HG03064 (cell line): ENCODE results near the gene SIGLEC11.
"Not testable (repeated sequence)": the region's sequence is repeated elsewhere in the genome, so short reads cannot be mapped to it uniquely, and the experiment has no call there.

Experiments
- ATAC-seq: cut with Tn5 transposase; IDR thresholded peaks from one replicate; pipeline ENCODE4 v1.9.1; 2021; ENCODE audit warnings: low read depth; ENCODE audit not compliant: unreplicated experiment

SIGLEC11 gene

GRCh38 chr19:49927526-49928264 is 33.3 kb downstream of the SIGLEC11 start:
- no peak for ATAC-seq

DNA sequence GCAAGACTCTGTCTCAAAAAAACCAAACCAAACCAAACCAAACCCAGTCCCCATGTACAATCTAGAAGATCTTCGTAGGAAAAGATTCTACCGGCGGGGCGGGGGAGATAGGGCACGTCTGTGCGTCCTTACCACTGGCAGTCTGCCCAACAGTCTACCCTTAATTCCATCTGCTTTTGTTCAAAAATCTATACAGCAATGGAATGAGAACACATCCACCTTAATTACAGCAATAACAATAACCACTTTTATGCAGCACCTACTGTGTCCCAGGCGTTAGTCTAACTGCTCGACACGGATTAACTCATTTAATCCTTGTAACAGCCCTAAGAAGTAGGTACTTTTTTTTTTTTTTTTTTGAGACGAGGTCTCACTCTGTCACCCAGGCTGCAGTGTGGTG is 34.5 kb downstream of the SIGLEC11 start:
- ATAC-seq, result no peak

DNA sequence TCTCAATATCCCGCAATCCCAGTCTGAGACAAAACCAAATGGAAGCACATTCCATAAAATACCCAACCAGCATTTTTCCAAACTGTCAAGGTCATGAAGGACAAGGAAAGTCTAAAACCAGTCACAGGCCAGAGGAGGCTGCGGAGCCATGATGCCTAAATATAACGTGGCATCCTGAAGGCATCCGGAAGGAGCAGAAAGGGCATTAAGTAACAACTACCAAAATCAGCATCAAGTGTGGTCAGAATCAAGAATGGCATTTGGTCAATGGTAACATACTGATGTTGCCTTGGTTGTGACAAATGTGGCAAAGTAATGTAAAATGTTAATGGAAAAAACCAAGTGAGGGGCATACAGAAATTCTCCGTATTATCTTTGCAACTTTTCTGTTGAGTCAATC is 35.5 kb downstream of the SIGLEC11 start:
- ATAC-seq, result no peak

GRCh38 chr19:49924881-49925210 is 36.1 kb downstream of the SIGLEC11 start:
- ATAC-seq, result not testable (repeated sequence)

- no peak for ATAC-seq
Measured at GRCh38 chr19:49924004-49924880, 36.7 kb downstream of the SIGLEC11 start.

DNA sequence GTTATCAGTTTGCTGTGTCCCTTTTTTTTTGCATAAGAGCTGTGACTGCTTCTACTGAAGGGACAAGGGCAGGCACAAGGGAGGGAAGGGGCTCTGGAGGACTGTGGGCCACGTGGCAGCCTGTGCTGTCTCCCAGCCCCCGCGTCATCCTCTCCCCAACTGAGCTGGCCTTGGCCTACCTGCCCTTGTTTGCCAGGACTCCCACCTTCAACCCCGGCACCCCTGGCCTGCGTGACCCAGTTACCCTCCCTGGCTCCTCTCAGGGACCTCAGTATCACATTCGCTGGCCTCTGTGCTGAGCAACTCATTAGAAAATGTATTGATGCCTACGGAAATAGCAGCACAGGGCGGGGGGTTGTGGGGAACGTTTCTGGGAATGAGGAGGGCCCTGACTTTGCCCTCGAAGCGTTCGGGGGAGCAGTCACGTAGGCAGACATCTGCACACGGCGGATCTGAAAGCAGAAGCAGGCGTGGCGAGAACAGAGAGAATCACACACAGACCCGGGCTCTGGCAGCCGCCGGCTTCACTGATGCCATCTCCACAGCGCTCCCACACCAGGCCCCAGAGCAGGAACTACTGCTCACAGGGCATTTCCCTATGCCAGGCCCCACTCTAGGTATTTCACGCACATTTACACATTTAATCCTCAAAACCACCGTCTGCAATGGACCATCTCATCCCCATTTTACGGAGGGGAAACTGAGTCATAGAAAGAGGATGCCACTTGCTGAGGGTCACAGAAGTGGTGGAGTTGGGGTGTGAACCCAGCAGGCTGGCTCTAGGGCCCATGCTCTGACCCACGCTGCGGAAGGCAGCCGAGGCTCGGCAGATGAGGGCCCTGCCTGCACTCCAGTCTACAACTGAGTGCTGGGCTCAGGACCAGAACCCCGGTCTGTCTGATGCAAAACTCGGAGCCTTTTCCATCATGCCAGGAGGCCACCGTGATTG is 37.6 kb downstream of the SIGLEC11 start:
- no peak for ATAC-seq

- no peak for ATAC-seq
Measured at GRCh38 chr19:49921871-49922795, 38.8 kb downstream of the SIGLEC11 start.

GRCh38 chr19:49920624-49921363 is 40.2 kb downstream of the SIGLEC11 start:
- ATAC-seq, result no peak

GRCh38 chr19:49918089-49918488 is 42.9 kb downstream of the SIGLEC11 start:
- no peak for ATAC-seq

DNA sequence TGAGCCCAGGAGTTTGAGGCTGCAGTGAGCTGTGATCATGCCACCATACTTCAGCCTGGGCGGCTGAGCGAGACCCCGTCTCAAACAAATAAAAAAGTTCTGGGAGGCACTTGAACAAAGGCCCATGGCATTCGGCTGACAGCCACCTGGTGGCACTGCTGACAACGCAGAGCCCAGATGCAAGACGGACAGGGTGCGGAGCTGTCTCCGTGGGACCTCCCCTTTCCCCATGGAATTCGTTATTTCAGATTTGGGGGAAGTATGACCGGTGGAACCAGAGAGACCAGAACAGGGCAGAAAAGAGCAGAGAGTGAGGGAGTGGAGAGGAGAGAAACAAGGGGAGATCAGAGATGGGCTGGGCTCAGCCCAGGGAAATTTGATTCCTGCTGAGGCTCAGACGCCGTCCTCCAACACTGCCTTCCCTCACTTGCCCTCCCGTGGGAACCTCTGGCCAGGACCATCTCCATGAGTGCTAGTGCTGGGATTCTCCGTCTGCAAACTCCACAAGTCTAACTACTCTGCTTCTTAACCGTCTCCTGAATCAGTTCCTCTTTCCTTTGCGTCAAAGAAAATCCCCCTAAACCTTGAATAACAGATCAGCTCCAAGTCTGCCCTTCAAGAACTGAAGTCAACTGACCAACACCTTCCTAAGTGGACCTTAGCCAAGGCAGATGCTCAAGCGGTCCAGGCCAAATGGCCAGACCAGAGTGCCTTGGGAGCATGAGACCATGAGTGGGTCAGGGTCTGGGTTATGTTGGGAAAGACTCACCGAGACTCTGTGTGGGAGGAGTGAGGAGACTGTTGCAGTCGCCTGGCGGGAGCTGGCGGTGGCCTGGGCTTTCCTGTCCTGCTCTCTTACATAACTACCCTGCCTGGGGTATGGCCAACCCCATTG is 43.9 kb downstream of the SIGLEC11 start:
- no peak for ATAC-seq

GRCh38 chr19:49915271-49915670 is 45.7 kb downstream of the SIGLEC11 start:
- ATAC-seq, result no peak

GRCh38 chr19:49913720-49914119 is 47.3 kb downstream of the SIGLEC11 start:
- no peak for ATAC-seq

- no peak for ATAC-seq
Measured at GRCh38 chr19:49912965-49913685, 47.8 kb downstream of the SIGLEC11 start.

DNA sequence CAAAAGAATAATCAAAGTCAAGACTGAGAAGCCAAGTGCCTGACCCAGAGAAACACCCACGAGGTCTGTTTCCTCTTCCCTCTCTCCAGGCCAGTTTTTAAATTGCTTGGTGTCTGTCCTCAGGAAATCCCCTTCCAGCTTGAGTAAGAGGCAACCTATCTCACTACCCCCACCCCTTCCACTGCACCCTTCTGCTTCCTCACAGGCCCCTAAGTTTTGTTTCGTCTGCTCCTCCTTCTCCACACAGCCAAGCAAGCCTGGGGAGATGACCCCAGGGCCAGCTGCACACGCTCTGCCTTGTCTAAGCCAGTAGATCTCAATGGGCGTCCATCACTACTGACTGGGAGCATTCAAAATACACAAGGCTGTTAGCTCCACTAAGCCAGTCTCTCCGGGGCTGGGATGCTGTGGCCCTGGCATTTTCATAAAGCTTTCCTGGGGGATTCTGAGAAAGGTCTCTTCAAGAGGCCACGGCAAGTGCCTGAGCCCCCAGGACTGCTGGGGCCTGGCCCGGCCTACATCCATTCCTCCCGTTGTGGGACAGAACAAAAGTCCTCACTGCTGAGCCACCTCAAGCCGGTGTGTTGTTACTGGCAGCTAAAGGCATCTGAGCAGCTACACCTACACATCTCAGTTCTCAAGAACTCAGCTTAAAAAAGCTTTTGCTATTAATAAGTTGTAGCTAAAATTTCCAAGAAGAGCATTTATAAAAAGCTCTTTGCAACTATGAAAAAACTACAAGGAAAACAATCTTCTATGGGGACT is 49.4 kb downstream of the SIGLEC11 start:
- ATAC-seq, result no peak

GRCh38 chr19:49910179-49910578 is 50.8 kb downstream of the SIGLEC11 start:
- no peak for ATAC-seq

DNA sequence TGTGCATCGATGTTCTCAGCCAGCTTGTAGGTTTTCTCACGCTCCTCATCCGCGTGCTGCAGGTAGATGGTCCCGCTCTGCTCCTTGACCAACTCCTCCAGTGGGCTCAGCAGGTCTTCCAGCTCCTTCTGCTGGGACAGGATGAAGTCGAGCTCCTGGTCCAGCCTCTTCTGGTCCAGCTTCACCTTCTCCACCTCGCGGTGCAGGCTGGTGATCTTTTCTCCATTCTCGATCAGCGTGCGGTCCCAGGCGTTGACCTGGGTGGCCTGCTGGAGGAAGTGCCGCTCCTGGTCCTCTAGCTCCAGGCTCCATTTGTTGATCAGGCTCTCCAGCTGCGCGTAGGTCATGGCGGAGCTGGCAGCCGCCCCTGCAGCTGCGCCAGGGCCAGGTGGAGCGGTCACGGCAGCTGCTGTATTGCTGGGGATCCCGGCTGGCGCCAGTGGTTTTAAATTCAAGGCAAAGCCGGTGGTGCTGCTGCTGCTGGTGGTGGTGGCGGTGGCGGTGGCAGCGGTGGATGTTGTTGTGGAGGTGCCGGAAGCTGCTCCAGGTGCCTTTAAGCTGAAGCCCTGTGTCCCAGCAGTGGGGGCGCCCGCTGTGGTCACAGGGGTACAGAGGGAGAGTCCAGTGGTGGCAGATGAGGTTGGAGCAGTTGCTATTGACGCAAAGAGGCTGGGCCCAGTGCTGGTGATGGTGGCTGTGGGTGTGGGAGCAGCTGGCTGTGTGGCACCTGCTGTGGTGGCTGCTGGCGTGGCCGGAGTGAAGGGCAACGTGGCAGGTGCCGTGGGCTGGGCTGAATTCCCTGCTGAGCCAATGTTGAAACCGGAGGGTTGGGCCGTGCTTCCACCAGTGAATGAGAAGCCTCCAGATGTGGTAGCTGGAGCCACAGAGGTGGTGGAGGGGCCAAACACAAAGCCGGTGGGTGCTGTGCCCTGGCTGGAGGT is 52.2 kb downstream of the SIGLEC11 start:
- no peak for ATAC-seq
